Osteoblast (primary cell): Measurements from ENCODE around the gene MBTPS1. TPM values are rescaled to one million over a fixed set of nuclear protein-coding genes. Genes with fewer than 3 reads are reported as not detected.

ENCODE experiments used
- DNase-seq: peaks from one replicate; pipeline ENCODE4 v3.0.0; 2011; ENCODE audit warnings: low spot score, mixed read lengths; ENCODE audit not compliant: insufficient read length; ENCODE audit errors: missing footprints
- H2AFZ ChIP-seq: 2 replicates; pipeline ENCODE4 v1.6.0; 2011; ENCODE audit warnings: mild to moderate bottlenecking, low read length
- H3K27ac ChIP-seq: 2 replicates; pipeline ENCODE4 v1.5.1; 2011; ENCODE audit warnings: mild to moderate bottlenecking, low read depth, low read length, moderate library complexity
- H3K27me3 ChIP-seq: 2 replicates; pipeline ENCODE4 v1.6.0; 2012; ENCODE audit warnings: mild to moderate bottlenecking, control low read depth, inconsistent platforms, low read length, moderate library complexity; ENCODE audit not compliant: insufficient read depth
- H3K36me3 ChIP-seq: 2 replicates; pipeline ENCODE4 v1.5.1; 2011; ENCODE audit warnings: mild to moderate bottlenecking, low read length, control low read depth, moderate library complexity; ENCODE audit not compliant: insufficient read depth
- H3K4me1 ChIP-seq: 2 replicates; pipeline ENCODE4 v1.5.1; 2011; ENCODE audit warnings: mild to moderate bottlenecking, low read length, control low read depth, moderate library complexity; ENCODE audit not compliant: insufficient read depth
- H3K4me2 ChIP-seq: 2 replicates; pipeline ENCODE4 v1.6.0; 2011; ENCODE audit warnings: mild to moderate bottlenecking, low read length; ENCODE audit not compliant: insufficient read depth
- H3K4me3 ChIP-seq: fragments of 200-600 bp; sonication (generic); 3 replicates; pipeline ENCODE4 v1.5.1; 2012; ENCODE audit warnings: mild to moderate bottlenecking, low read length, inconsistent platforms; ENCODE audit not compliant: insufficient read depth
- H3K79me2 ChIP-seq: 2 replicates; pipeline ENCODE4 v1.6.0; 2012; ENCODE audit warnings: mild to moderate bottlenecking, low read length, control low read depth, inconsistent platforms; ENCODE audit not compliant: insufficient read depth
- H3K9me3 ChIP-seq: 2 replicates; pipeline ENCODE4 v1.5.1; 2011; ENCODE audit warnings: low read depth, low read length, control low read depth
- H4K20me1 ChIP-seq: 2 replicates; pipeline ENCODE4 v1.6.0; 2012; ENCODE audit warnings: mild to moderate bottlenecking, low read length, control low read depth; ENCODE audit not compliant: insufficient read depth
- total RNA-seq: library from RNA; depleted of rRNA; stranded (reverse); fragments of >200 nt; gene quantifications from 2 replicates; pipeline ENCODE4 v1.2.3, GENCODE V29; 2012
- TF ChIP-seq, protein P1 (sequence below): IDR thresholded peaks from 2 replicates; pipeline ENCODE4 v1.5.1; 2011; ENCODE audit warnings: mild to moderate bottlenecking, low read depth, low read length, moderate library complexity; ENCODE audit errors: extremely low read depth

MBTPS1 gene
- total RNA-seq, result 114 and 133 TPM in 2 replicates

GRCh38 chr16:84116720-84117493, at the start of gene MBTPS1:
TSS of gene MBTPS1 (minus strand) at chr16:84116942. CDS start at chr16:84101783, 15,159 bp downstream.
- peak; percentile 99 for DNase-seq
- peaks cover 14% of the 10 kb centered on the region for H3K4me1 ChIP-seq
- H3K79me2 ChIP-seq, result peaks cover 46% of the 10 kb centered on the region
- peak within 1 kb of the TSS; percentile 91 for H3K27ac ChIP-seq
- no peaks in the 10 kb centered on the region for H3K9me3 ChIP-seq
- H3K4me3 ChIP-seq, result peak within 1 kb of the TSS; percentile 96
- no peaks in the 10 kb centered on the region for H3K27me3 ChIP-seq
- H2AFZ ChIP-seq, result peak within 1 kb of the TSS; percentile 91
- H3K4me2 ChIP-seq, result peak within 1 kb of the TSS; percentile 100
- H4K20me1 ChIP-seq, result peaks cover 3% of the 10 kb centered on the region
- TF ChIP-seq, protein P1, sequence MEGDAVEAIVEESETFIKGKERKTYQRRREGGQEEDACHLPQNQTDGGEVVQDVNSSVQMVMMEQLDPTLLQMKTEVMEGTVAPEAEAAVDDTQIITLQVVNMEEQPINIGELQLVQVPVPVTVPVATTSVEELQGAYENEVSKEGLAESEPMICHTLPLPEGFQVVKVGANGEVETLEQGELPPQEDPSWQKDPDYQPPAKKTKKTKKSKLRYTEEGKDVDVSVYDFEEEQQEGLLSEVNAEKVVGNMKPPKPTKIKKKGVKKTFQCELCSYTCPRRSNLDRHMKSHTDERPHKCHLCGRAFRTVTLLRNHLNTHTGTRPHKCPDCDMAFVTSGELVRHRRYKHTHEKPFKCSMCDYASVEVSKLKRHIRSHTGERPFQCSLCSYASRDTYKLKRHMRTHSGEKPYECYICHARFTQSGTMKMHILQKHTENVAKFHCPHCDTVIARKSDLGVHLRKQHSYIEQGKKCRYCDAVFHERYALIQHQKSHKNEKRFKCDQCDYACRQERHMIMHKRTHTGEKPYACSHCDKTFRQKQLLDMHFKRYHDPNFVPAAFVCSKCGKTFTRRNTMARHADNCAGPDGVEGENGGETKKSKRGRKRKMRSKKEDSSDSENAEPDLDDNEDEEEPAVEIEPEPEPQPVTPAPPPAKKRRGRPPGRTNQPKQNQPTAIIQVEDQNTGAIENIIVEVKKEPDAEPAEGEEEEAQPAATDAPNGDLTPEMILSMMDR, result no peak
- H3K36me3 ChIP-seq, result no peaks in the 10 kb centered on the region

DNA sequence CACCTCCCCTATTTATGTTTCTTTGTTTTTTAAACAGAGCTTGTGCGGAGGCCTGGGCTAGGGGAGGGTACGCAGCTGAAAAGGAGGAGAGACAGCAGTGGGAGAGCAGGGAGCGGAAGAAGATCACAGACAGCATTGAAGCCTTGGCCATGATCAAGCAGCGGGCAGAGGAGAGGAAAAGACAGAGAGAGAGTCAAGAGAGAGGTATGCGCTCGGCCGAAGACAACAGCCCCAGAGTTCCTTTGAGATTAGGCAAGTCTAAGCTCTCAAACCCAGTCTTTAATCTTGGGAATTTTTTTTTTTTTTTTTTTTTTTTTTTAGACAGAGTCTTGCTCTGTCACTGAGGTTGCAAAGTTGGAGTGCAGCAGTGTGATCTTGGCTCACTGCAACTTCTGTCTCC, 49.0 kb upstream of the MBTPS1 start:
- peaks cover 42% of the 10 kb centered on the region for H3K27me3 ChIP-seq
- no peaks in the 10 kb centered on the region for H3K4me1 ChIP-seq
- no peaks in the 10 kb centered on the region for H3K36me3 ChIP-seq
- H3K9me3 ChIP-seq, result no peaks in the 10 kb centered on the region
- no peak for DNase-seq
- TF ChIP-seq, protein P1, result no peak
- H3K27ac ChIP-seq, result no peak overlapping the region
- no peaks in the 10 kb centered on the region for H3K79me2 ChIP-seq
- H3K4me3 ChIP-seq, result no peak overlapping the region
- no peak overlapping the region for H2AFZ ChIP-seq
- H4K20me1 ChIP-seq, result no peaks in the 10 kb centered on the region
- no peak overlapping the region for H3K4me2 ChIP-seq

- Histone ChIP-seq H3K27ac (no peak overlapping the region), H3K4me3 (no peak overlapping the region), H3K36me3 (no peaks in the 10 kb centered on the region), H3K4me1 (no peaks in the 10 kb centered on the region), H3K9me3 (no peaks in the 10 kb centered on the region), H3K79me2 (no peaks in the 10 kb centered on the region), H3K4me2 (no peak overlapping the region), H2AFZ (no peak overlapping the region), H3K27me3 (peaks cover 51% of the 10 kb centered on the region), H4K20me1 (no peaks in the 10 kb centered on the region)
- TF ChIP-seq, protein P1, result no peak
- no peak for DNase-seq
These were observed 45.1 kb upstream of the MBTPS1 start for GRCh38 chr16:84161801-84162200.

DNA sequence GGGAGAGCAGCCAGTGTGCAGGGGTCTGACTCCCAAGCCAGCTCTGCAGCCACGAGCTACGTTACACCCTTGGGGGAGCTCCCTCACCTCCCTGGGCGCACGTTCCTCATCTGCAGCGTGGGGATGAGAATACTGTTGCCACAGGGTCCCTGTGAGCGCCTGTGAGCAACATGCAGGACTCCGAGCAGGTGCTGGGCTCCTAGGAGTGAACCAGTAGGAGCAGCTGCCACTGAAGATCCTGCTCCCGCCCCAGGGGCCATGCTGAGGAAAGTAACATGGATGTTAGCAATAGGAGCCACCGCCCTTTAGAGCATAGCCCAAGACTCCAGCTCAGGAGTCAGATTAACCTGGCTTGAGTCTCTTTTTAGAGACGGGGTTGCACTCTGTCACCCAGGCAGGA, 44.3 kb upstream of the MBTPS1 start:
- Histone ChIP-seq H3K9me3 (no peaks in the 10 kb centered on the region), H3K79me2 (no peaks in the 10 kb centered on the region), H3K4me1 (no peaks in the 10 kb centered on the region), H3K27ac (no peak overlapping the region), H3K36me3 (no peaks in the 10 kb centered on the region), H2AFZ (no peak overlapping the region), H3K27me3 (peaks cover 48% of the 10 kb centered on the region), H3K4me3 (no peak overlapping the region), H4K20me1 (no peaks in the 10 kb centered on the region), H3K4me2 (no peak overlapping the region)
- no peak for DNase-seq
- TF ChIP-seq, protein P1, result no peak
